GM19238 (cell line): ENCODE data around the gene ARHGAP25.

Source experiments
- DNase-seq: peaks from one replicate; pipeline ENCODE4 v3.0.0; 2011; ENCODE audit warnings: low spot score; ENCODE audit not compliant: insufficient read length

The ARHGAP25 gene

DNA sequence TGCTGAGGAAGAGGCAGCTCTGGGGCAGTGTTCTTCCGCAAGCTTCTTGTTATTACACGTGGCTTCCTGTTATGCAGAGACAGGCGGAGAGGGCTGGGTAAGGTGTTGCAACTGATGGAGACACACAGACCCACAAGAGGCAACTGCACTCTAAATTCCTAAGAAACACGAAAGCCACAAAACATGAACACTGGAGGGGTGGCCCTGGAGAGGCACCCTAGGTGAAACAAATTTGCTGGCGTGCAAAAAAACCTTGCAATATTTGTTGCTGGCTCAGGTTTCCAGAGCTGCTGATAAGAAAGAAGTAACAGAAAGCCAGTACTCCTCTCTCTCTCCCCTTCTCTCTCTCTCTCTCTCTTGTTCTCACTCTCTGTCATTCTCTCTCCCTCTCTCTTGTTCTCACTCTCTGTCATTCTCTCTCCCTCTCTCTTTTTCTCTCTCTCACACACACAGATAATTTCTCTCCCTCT is 31.8 kb downstream of the ARHGAP25 start:
- no peak for DNase-seq

DNA sequence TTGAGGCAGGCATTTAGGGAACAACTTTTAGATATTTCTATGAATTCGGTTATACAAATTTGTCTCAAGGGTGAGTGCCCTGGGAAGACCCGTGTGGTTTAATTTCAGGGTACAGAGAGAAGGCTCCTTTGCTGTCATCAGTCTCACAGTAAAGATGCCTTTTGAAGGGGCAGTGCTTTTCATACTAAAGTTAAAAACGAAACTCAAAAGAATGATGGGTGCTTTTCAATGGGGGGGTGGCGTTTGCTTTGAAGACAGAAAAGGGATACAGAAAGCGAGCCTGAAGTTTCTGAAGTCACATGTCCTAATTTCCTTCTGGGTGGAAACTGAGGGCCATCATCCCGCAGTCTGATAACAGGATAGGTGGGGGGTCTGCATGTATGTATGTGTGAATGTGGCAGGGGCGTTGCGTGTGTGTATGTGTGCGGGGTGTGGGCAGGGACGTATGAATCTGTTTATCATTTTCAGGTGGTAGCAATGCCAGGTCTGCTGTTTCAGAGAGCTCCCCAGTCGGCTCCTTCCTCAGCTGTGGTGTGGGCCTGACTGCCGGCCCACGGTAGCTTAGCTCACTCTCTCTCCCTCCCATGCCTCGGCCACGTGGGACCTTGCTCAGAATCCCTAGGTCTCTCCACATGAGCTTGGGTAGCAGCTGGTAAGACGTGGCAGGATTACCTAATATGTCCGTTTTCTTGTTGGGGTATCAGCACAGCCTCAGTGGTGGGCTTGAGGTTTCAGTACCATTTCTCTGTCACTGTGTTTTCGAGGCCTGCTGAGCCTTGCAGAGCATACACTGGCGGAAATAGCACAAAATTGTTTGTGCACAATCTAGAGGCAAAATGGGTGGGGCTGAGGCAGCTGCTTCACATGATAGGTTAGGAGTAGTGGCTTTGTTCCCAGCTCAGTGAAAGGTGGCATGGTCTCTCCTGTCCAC is 32.7 kb downstream of the ARHGAP25 start:
- DNase-seq, result no peak

DNA sequence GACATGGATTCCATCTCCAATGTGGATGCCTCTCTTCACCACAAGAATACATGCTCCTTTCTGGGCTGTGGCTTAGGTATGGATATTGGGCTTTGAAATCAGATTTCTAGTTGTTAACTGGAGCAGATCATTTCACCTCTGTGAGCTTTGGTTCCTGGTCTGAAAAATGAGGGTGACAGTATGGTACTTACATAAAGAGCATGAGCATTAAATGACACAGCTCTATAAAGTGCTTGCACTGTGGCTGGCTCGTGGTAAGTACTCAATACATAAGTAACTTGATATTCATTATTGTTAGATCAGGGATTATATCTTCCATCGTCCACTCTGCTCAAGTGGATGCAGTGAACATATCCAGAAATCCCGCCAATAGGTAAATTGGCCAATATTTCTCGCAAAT is 33.4 kb downstream of the ARHGAP25 start:
- DNase-seq, result no peak

DNA sequence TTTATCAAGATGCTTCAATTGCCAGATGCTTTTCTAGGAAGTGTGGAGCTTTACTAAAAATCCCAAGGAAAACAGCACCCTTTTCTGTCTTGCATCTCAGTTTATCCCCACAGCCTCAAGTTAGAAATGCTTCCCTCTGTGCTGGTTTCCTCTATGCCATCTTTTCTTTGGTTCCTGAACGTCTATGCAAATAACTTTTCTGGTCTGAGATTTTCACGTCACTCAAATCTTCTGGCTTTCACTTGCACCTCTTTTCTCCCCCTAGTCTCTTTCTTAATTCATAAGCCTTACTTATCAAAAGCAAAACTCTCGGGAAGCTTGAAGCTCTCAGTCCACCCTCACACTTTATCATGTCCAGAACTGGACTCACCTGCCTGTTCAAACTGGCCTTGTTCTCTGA is 33.9 kb downstream of the ARHGAP25 start:
- DNase-seq, result no peak

DNA sequence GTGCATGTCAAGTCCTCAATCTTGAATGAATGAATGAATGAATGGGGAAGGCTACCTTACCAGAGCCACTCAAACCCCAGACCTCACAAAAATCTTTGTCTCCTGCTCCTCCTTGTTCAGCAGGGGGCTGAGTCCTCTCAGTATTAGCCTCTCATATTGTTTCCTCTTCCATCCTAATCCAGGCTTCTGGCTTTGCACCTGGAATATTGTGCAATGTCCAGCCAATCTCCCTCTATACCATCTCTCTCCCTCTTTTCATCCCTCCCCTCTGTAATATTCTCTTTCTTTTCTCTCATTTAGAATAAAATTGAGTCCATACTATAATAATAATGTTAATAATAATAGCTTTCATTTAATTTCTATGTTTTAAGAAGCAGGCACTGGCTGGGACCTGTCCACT is 34.3 kb downstream of the ARHGAP25 start:
- no peak for DNase-seq

DNA sequence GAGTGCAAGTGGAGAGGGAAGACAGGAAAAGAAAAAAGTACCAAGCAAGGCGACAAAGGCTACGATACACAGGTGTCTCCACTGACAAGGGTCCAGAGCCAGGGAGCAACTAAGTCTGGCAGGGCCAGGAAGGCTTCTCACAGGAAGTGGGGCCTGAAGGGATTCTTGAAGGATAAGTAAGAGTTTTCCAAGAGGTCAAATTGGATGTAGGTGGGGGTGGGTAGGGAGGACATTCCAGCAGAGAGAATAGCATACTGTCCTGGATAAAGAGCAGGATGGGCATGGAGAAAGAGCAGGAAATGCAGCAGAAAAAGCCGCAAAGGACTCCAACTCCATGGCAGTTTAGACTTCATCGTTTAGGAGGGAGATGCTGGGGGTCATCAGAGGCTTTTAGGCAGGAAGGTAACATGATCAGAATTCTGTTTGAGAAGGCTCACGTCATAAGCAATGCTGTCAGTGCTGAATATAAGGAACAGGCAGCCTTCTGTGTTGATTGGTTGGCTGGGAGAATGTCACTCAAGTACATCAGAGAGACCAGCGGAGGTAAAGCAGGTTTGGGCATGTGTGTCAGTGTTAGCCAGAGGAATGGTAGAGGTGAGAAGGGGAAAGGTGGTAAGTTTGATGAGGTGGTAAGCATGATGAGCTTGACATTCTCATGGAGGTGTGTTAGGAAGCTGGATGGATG is 35.1 kb downstream of the ARHGAP25 start:
- no peak for DNase-seq

DNA sequence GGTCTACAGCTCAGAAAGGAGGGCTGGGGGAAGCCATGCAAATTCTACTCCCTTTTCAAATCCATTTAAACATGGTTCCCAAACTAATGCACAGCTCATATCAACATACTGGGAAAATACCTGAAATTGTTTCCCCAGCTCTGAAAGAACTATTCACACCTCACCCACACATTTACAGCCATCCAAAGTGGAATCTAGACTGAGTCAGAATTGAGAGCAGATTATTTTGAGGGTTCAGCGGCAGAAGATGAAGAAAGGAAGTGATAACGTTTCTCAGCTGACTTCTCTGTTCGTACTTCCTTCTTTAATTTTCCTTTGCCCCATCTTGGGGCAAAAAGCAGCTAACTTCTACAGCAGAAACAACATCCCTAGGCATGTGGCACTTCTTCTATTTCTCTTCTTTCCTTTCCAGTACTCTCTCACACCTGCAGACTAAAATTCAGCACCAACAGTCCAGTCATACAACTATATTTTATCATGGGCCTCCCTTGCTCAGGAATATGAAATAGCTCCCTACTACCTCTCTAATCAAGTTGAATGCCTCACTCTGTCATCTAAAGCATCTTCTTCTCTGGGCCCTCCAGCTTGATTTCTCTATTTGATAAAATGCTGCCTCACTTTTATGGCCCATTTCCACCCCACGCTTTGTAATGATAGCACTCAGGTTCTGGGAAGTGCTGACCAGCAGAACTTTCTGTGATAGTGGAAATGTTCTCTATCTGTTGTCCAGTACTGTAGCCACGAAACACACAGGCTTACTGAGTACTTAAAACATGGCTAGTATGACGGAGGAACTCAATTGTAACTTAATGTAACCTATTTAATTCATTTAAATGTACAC is 35.9 kb downstream of the ARHGAP25 start:
- no peak for DNase-seq

DNA sequence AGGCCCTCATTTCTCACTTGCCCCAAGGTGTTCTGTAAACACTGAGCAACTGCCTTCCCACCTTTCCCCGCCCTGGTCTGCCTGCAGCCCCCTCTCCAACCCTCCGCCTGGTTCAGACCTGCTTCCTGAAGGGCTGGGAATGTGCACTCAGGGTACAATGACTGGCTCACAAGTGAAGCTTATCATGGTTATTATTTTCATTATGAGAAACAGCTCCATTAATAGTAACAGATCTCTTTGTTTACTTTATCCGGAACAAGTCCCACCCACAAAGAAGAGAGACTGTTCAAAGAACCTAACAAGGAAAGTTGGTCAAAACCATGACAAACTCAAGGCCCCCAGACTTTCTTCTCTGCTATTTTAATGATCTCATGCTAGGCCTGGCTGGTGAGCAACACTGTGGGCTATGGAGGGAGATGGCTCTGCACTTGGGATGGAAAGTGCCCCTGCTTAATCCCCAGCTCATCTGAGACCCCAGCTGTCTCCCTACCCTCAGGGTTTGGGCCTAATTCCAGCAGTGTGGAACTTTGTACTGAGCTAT is 36.7 kb downstream of the ARHGAP25 start:
- no peak for DNase-seq

DNA sequence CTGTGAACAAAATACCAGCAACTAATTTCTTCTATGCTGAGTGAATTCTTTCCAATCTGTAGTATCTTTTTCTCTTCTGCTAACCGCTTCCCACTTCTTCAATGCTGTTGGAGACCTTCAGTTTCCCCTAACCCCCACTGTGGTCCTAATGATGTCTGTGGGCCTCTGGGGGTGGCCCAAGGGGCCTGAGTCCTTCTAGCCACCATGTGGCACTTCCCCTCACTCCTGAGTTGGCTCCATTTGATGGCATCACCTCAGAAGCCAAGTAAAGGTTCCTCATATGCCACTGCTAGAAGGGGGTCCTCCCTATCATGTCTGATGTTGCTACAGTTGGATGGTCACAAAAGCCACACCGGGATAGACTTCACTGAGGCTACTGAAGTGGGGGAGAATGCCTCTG is 37.5 kb downstream of the ARHGAP25 start:
- DNase-seq, result no peak

DNA sequence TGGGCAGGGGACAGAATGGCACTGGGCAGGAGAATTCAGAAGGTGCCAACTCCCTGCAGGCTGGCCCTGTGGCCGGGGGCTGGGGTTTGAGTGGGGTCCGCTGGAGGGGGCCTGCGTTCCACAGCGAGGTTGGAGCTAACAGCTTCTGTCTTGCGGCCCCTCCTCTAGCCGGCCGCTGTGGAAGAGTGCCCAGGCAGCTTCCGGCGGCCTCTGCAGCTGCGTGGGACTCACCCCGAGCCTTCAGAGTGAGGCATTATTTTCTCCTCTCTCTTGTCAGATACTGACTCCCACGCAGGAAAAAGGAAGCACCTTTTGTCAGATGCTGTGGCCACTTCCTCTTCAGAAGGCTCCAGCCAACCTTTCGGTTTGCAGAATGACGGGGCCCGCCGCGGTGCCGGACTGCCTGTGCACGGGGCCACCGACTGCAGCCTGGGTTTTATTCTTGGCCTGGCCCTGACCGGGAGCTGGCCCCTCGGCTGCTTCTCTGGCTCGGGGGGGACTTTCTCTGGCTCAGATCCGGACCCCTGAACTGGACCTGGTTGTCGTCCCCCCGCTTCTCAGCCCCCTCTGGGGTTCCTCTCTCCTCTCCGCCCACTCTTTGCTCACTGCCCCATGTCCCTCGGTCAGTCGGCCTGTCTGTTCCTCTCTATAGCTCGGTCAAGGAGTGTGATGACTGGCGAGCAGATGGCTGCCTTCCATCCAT is 40.1 kb downstream of the ARHGAP25 start:
- DNase-seq, result peak; percentile 57

DNA sequence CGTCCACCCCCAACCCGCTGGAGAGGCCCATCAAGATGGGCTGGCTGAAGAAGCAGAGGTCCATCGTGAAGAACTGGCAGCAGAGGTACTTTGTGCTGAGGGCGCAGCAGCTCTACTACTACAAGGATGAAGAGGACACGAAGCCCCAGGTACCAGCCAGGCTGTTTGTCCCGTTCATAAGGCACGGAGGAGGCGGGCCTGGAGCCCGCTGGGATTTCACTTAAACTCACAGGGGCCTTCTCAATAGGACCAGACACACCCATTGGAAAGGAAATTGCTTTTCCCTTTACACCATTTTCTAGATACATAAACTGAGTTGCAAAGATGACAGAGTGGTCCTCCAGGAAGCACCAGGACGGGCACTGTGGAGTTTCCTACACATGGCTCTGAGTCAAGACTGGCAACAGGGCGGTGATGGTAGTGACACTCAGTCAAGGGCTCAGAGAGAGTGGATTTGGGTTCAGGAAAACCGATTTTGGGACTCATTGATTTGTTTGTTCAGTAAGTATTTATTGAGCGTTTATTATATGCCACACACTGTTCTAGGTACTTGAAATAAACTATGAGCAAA is 40.7 kb downstream of the ARHGAP25 start:
- no peak for DNase-seq

DNA sequence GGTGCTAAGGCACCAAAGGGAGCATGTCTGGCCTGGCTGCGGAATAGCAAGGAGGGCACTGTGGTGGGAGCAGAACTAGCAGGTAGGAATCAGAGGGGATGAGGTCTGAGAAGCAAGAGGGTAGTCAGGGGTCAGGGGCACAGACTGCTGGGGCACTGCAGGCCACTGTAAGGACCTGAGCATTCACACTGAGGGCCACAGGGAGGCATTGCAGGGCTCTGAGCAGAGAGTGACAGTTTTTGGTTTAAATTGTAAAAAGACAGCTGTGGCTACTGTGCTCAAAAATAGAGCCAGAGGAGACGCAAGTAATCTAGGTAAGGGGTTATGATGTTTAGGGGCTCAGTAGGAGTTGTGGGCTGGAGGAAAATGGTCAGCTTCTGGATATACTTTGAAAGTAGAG is 41.5 kb downstream of the ARHGAP25 start:
- DNase-seq, result no peak

DNA sequence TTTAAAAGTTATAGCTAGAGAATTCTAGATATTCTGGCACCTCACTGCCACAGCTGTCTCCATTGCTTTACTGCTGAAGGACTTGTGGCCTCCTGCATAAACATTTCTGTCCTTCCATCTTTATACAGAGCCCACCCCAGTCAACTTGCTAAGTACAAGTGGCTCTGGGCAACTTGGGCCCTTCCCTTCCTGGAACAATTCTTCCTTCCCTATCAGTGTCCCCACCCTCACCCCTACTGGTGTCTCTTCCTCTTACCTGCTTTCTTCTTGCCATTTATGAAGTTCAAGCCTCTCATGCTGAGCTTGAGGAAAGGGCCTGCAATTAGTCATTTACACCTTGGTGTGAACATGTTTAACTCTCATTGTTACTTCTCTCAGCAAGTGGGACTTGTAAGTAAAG is 45.0 kb downstream of the ARHGAP25 start:
- DNase-seq, result no peak

DNA sequence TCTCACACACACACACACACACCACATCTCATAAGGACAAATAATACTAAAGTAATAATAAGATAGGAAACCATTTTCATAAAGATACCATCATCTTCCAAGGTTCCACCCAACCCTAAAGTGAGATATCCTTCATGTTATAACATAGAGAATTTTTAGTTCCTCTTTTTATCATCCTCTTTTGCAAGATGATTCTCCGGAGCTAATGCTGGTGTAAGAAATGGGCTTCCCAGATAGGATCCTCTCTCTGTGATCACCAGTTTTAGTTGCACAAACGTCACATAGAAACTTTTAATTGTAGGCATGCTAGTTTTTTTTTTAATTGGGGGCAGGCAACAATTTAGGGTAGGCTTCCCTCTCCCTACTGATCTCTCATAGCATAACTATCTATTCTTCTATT is 49.6 kb downstream of the ARHGAP25 start:
- no peak for DNase-seq

DNA sequence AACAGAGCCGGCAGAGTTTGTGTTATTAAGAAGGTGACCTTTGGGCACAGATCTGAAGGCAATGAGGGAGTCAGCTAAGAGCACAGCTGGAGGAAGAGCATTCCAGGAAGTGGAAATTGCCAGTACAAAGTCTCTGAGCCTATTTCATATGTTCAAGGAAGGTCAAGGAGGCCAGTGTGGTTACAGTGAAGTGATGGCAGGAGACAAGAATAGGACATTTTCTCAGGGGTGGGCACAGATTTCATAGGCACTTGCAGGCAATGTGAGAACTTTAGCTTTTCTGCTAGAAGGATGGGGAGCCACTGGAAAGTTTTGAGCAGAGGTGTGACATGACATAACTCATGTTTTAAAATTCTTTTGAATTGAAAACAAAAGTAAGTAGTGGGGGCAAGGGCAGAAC is 50.3 kb downstream of the ARHGAP25 start:
- DNase-seq, result no peak

DNA sequence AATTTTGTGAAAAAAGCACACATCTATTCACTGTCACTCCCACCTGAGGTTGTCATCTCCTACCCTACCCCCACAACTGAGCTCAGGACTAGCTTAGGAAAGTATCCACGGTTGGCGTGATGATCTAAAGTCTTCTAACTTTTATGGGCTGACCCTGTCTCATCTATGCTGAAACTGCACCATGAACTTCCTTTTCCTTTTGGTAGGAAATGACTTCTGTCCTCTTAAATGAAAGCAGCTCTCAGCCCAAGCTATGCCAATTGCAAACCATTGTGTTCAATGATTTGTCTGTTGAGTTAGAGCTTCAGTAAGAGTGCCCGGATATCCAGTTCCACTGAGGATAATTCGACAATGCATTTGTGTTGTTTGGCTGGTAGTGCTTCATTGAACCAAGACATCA is 52.7 kb downstream of the ARHGAP25 start:
- no peak for DNase-seq

DNA sequence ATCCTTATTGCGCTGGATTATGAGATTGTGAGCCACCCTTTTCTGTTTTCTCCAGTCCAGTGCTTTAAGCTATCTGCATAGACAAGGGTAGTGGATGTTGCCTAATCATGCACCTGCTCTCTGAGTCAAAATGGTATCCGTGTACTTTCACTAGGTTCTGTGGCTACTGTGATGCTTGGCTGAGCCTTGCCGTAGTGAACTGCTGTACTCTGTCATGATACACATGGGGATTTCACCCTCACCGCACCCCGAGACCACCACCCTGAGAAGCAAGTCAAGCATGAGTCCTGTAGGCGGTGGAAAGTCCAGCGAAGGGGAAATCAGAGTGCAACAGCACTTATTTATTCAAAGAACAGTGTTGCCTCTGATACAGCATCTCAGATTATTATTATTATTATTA is 55.0 kb downstream of the ARHGAP25 start:
- DNase-seq, result peak; percentile 69

DNA sequence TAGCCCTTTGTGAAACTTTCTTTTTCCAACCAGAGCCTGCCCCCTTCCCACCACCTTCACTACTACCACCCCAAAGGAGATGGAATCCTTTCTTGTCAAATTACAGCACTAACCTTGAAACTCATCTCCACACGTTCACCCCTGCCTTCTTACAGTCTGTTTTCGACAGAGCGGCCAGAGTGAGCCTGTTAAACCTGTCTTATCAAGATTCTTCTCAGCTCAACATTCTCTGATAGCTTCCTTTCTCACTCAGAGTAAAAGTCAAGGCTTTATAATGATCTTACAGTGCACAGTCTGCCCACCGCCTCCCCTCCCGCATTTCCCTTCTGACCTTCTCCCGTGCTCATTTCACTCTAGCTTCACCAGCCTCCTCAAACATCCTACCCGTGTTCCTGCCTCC is 56.0 kb downstream of the ARHGAP25 start:
- DNase-seq, result no peak

DNA sequence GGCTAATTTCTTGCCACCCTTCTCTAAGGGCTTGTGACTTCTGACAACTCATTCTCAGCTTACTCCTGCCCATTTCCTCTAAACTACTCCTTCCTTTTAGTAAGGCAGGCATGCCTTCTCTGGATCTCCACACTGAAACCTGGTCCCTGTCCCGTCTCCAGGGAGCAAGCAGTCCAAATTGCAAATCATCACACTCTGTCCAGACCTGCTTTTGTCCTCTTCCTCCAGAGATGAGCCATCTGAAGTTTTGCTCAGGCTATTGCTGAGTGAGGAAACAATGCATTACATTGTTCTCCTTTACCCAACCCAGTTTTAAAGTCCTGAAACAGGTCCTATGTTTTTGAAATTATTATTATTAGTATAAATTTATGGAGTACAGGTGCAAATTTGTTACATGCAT is 57.3 kb downstream of the ARHGAP25 start:
- no peak for DNase-seq

DNA sequence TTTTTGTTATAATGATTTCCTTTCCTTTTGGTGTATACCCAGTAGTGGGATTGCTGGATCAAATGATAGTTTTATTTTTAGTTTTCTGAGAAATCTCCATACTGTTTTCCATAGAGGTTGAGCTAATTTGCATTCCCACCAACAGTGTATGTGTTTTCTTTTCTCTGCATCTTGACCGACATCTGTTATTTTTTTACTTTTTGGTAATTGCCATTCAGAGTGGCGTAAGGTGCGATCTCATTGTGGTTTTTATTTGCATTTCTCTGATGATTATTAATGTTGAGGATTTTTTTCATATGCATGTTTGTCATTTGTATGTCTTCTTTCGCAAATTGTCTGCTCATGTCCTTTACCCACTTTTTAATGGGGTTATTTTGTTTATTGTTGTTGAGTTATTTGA is 58.1 kb downstream of the ARHGAP25 start:
- no peak for DNase-seq
